ENCODE measurements around the gene CCDC148. TPM values are rescaled to one million over a fixed set of nuclear protein-coding genes. Genes with fewer than 3 reads are reported as not detected.

The CCDC148 gene
- total and polyA plus RNA-seq, 2 experiments from 2014 or later = 1.2 to 1.8 TPM

DNA sequence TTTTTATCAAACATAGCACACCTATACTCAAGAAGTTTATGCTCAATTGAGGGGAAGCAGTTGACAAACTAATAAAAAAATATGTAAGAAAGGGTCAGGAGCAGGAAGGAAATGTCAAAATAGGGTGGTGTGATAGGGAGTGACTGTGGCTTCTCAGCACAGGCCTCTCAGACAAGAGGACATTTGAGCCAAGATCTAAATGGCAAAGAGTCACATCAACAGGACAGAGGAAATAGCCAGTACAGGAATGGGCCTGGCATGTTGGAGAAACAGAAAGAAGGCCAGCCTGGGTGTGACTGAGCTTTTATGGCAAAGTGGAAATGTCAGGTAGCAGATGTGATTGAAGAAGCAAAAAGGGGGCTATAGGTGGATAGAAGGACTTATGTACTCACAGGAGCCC is 117.0 kb downstream of the CCDC148 start (continued):
- TF ChIP-seq ZNF462 (CRISPR knock-in tag; IDR thresholded peaks at IDR 0.05) = no peak
- no peak for TF ChIP-seq STAT1 (IDR thresholded peaks at IDR 0.05; ENCODE audit: unreplicated experiment)
- no peak for TF ChIP-seq JUNB (IDR thresholded peaks at IDR 0.05; ENCODE audit: unreplicated experiment)
- no peak for TF ChIP-seq EZH2phosphoT487 (IDR thresholded peaks at IDR 0.05; ENCODE audit: unreplicated experiment)
- no peak for TF ChIP-seq ZNF331 (CRISPR knock-in tag; IDR thresholded peaks at IDR 0.05; ENCODE audit: low read depth)

DNA sequence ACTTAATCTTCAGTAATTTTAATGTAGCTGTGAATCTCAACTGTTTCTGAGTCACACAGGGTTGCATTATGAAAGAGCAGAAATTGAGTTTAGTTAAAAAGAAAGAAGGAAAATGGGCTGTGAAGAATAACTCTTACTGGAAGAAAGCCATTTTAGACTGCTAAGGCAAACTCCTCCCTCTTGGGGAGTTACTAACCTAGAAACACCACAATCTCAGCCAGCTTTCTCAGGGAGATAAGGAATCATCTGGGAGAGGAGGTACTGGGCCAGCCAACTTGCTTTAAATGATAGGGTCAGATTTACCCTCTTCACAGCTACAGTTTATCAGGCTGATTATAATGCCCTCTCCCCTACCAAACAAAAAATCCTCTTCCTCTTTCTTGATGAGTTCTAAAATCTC is 119.5 kb downstream of the CCDC148 start:
- H3K27ac Mint-ChIP-seq = no peak overlapping the region
- TF ChIP-seq STAT1 (IDR thresholded peaks at IDR 0.05; ENCODE audit: unreplicated experiment) (no peak), NANOG (IDR thresholded peaks at IDR 0.05; ENCODE audit: borderline replicate concordance) (no peak), JUNB (IDR thresholded peaks at IDR 0.05; ENCODE audit: unreplicated experiment) (no peak), POLR2AphosphoS5 (IDR thresholded peaks at IDR 0.05; ENCODE audit: low read depth) (no peak), ZNF462 (CRISPR knock-in tag; IDR thresholded peaks at IDR 0.05) (no peak), ZNF114 (CRISPR knock-in tag; IDR thresholded peaks at IDR 0.05) (no peak), CREB1 (CRISPR knock-in tag; IDR thresholded peaks at IDR 0.05; ENCODE audit: low read depth) (no peak), EZH2phosphoT487 (IDR thresholded peaks at IDR 0.05; ENCODE audit: unreplicated experiment) (no peak), ZNF331 (CRISPR knock-in tag; IDR thresholded peaks at IDR 0.05; ENCODE audit: low read depth) (no peak), EZH2 (IDR thresholded peaks at IDR 0.05; ENCODE audit: low read depth, unreplicated experiment) (no peak)

More for the DNA sequence above, 119.5 kb downstream of the CCDC148 start:
- H4K20me1 ChIP-seq (replicated peaks; ENCODE audit: insufficient read depth) = no peaks in the 10 kb centered on the region
- H3K79me2 ChIP-seq (replicated peaks; ENCODE audit: insufficient read depth) = no peaks in the 10 kb centered on the region
- H3F3A ChIP-seq (replicated peaks; ENCODE audit: low read depth) = no peaks in the 10 kb centered on the region
- H3K27ac ChIP-seq (ENCODE audit: low read depth) = no peak overlapping the region
- Mint-ChIP-seq H3K36me3 (ENCODE audit: low read depth) (peaks cover 8% of the 10 kb centered on the region; the same call in 2 of the 3 replicates), H3K4me1 (no peaks in the 10 kb centered on the region), H3K4me3 (no peak overlapping the region), H3K27me3 (ENCODE audit: insufficient read depth, low read depth, poor library complexity) (peaks cover 1% of the 10 kb centered on the region), H3K9me3 (peaks cover 14% of the 10 kb centered on the region)
- H3K27me3 ChIP-seq (ENCODE audit: insufficient read depth) = no peaks in the 10 kb centered on the region
- H3K9me2 ChIP-seq (ENCODE audit: insufficient read depth) = no peaks in the 10 kb centered on the region
- ATAC-seq (no peak), DNase-seq (ENCODE audit: low spot score) (no peak)
- H3K4me3 ChIP-seq = no peak overlapping the region
- no peaks in the 10 kb centered on the region for H3K4me1 ChIP-seq (ENCODE audit: insufficient read depth)
- H3K4me2 ChIP-seq = no peak overlapping the region
- no peaks in the 10 kb centered on the region; the same call in 1 of the 2 replicates for H3K36me3 ChIP-seq (ENCODE audit: insufficient read depth)
- H2AFZ ChIP-seq = no peak overlapping the region

Data from GM23338 (cell line).